ENCODE results near the gene MYO1A. TPM values are rescaled to one million over a fixed set of nuclear protein-coding genes. Genes with fewer than 3 reads are reported as not detected.
"Not testable (repeated sequence)": the region's sequence is repeated elsewhere in the genome, so short reads cannot be mapped to it uniquely, and the experiment has no call there.

Gene MYO1A
- total and polyA plus RNA-seq, 4 donors = 0.03 to 0.28 (median 0.08) TPM; not detected in 1

- TF ChIP-seq CTCF (IDR thresholded peaks at IDR 0.05; ENCODE audit: low read depth, low read length, missing input control) (no peak), FOXA1 (IDR thresholded peaks at IDR 0.05) (no peak)
Observed at GRCh38 chr12:57057067-57057751, 7.3 kb upstream of the MYO1A start (continued).

DNA sequence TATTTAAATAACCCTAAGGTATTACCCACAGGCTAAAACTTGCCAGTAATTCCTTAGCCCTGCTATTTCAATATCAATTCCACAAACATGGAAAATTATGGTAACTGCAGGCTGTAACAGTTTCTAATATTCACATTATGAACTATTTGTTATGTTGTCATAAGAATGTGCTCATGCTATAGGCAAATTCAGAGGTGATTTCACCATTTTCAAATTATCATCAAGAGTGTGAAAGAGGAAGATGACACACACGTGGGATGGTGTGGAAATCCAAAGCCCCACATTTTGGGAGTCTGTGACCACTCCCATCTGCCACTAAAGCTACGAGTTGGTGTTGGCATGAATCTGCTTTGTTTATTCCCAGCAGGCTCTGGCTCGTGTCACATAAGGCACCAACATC lies 5.9 kb upstream of the MYO1A start:
- no peak overlapping the region for H3K9ac ChIP-seq (ENCODE audit: low read depth in 1 of 2, low read length in 2 of 2)
- H3K27me3 ChIP-seq (ENCODE audit: control insufficient read depth in 4 of 4, insufficient read depth in 4 of 4, low read length in 3 of 4) = no peaks in the 10 kb centered on the region
- H3K36me3 ChIP-seq (ENCODE audit: control insufficient read depth in 4 of 4, insufficient read depth in 3 of 4, low read depth in 1 of 4, low read length in 3 of 4) = peaks cover 0 to 5% (median 2%) of the 10 kb centered on the region in 4 donors
- no peaks in the 10 kb centered on the region for H3K9me3 ChIP-seq (ENCODE audit: control insufficient read depth in 4 of 4, low read length in 3 of 4)
- H3K27ac ChIP-seq (ENCODE audit: low read depth in 1 of 2, low read length in 2 of 2) = no peak overlapping the region
- DNase-seq (ENCODE audit: low spot score) = no peak
- H3K4me1 ChIP-seq (ENCODE audit: control insufficient read depth in 4 of 4, insufficient read depth in 4 of 4, low read length in 3 of 4) = no peaks in the 10 kb centered on the region
- TF ChIP-seq GABPA (IDR thresholded peaks at IDR 0.05 in 1 of 2, conservative IDR thresholded peaks at IDR 0.05 in 1 of 2) = no peak
- TF ChIP-seq HNF4G (IDR thresholded peaks at IDR 0.05) = no peak
- no peak for TF ChIP-seq EGR1 (IDR thresholded peaks at IDR 0.05; ENCODE audit: low read depth in 2 of 2)
- TF ChIP-seq JUND (IDR thresholded peaks at IDR 0.05) = no peak
- TF ChIP-seq RAD21 (IDR thresholded peaks at IDR 0.05) = no peak
- no peak for TF ChIP-seq MAX (IDR thresholded peaks at IDR 0.05)
- TF ChIP-seq CTCF (IDR thresholded peaks at IDR 0.05; ENCODE audit: low read depth, low read length, missing input control) = no peak
- no peak overlapping the region for H3K4me3 ChIP-seq (ENCODE audit: low read depth in 1 of 3, low read length in 3 of 3)
- 80% methylated on average over 3 of the region's 3 CpGs for WGBS

DNA sequence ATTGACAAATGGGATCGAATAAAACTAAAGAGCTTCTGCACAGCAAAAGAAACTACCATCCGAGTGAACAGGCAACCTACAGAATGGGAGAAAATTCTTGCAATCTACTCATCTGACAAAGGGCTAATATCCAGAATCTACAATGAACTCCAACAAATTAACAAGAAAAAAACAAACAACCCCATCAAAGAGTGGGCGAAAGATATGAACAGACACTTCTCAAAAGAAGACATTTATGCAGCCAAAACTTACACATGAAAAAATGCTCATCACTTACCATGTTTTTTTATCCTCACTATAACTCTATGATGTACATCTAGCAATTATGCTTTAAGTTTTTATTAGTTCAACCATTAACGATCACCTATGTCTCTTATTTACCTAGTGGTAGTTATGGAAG lies 4.0 kb upstream of the MYO1A start:
- DNase-seq (ENCODE audit: low spot score); H3K9me3 ChIP-seq (ENCODE audit: control insufficient read depth in 4 of 4, low read length in 3 of 4); H3K27ac ChIP-seq (ENCODE audit: low read depth in 1 of 2, low read length in 2 of 2); H3K9ac ChIP-seq (ENCODE audit: low read depth in 1 of 2, low read length in 2 of 2); H3K4me3 ChIP-seq (ENCODE audit: low read depth in 1 of 3, low read length in 3 of 3); H3K27me3 ChIP-seq (ENCODE audit: control insufficient read depth in 4 of 4, insufficient read depth in 4 of 4, low read length in 3 of 4); H3K36me3 ChIP-seq (ENCODE audit: control insufficient read depth in 4 of 4, insufficient read depth in 3 of 4, low read depth in 1 of 4, low read length in 3 of 4); H3K4me1 ChIP-seq (ENCODE audit: control insufficient read depth in 4 of 4, insufficient read depth in 4 of 4, low read length in 3 of 4): not testable (repeated sequence)
- WGBS = 97% methylated on average over 4 of the region's 4 CpGs

DNA sequence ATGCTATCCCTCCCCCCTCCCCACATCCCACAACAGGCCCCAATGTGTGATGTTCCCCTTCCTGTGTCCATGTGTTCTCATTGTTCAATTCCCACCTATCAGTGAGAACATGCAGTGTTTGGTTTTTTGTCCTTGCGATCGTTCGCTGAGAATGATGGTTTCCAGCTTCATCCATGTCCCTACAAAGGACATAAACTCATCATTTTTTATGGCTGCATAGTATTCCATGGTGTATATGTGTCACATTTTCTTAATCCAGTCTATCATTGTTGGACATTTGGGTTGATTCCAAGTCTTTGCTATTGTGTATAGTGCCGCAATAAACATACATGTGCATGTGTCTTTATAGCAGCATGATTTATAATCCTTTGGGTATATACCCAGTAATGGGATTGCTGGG lies 3.2 kb upstream of the MYO1A start:
- not testable (repeated sequence) for H3K4me1 ChIP-seq (ENCODE audit: control insufficient read depth in 4 of 4, insufficient read depth in 4 of 4, low read length in 3 of 4); DNase-seq (ENCODE audit: low spot score); H3K36me3 ChIP-seq (ENCODE audit: control insufficient read depth in 4 of 4, insufficient read depth in 3 of 4, low read depth in 1 of 4, low read length in 3 of 4); H3K9ac ChIP-seq (ENCODE audit: low read depth in 1 of 2, low read length in 2 of 2); H3K9me3 ChIP-seq (ENCODE audit: control insufficient read depth in 4 of 4, low read length in 3 of 4); H3K27me3 ChIP-seq (ENCODE audit: control insufficient read depth in 4 of 4, insufficient read depth in 4 of 4, low read length in 3 of 4); H3K4me3 ChIP-seq (ENCODE audit: low read depth in 1 of 3, low read length in 3 of 3); H3K27ac ChIP-seq (ENCODE audit: low read depth in 1 of 2, low read length in 2 of 2)
- WGBS = 97% methylated on average over 4 of the region's 4 CpGs
